Activated CD4-positive, alpha-beta memory T cell treated with anti-CD3 and anti-CD28 coated beads for 36 hours (primary cell): ENCODE results near the gene FAM117A. TPM values are rescaled to one million over a fixed set of nuclear protein-coding genes. Genes with fewer than 3 reads are reported as not detected.
"Not testable (repeated sequence)": the region's sequence is repeated elsewhere in the genome, so short reads cannot be mapped to it uniquely, and the experiment has no call there.

Experiments used
- CTCF ChIA-PET: fragments of 350-600 bp; sonication (Branson Sonifier 250); formaldehyde crosslinking; loops from one replicate; lab custom pipeline; 2021; ENCODE audit warnings: antibody characterized with exemption, inconsistent platforms; lab: Charles Lee
- POLR2A ChIA-PET: fragments of 350-600 bp; sonication (Branson Sonifier 250); formaldehyde crosslinking; loops from one replicate; lab custom pipeline; 2021; ENCODE audit warnings: antibody characterized with exemption; lab: Charles Lee
- DNase-seq: peaks from one replicate; pipeline ENCODE4 v3.0.0-alpha.2; 2020
- H3K27ac Mint-ChIP-seq: one replicate; pipeline ENCODE4 v1.8.0; 2021; ENCODE audit warnings: mixed read lengths
- H3K27me3 Mint-ChIP-seq: one replicate; pipeline ENCODE4 v1.8.0; 2021; ENCODE audit warnings: mixed read lengths
- H3K36me3 Mint-ChIP-seq: one replicate; pipeline ENCODE4 v1.8.0; 2021; ENCODE audit warnings: mixed read lengths
- H3K4me1 Mint-ChIP-seq: one replicate; pipeline ENCODE4 v1.8.0; 2021; ENCODE audit warnings: low read depth, mixed read lengths
- H3K4me3 Mint-ChIP-seq: one replicate; pipeline ENCODE4 v1.8.0; 2021; ENCODE audit warnings: mild to moderate bottlenecking, mixed read lengths
- H3K9me3 Mint-ChIP-seq: one replicate; pipeline ENCODE4 v1.8.0; 2021; ENCODE audit warnings: mixed read lengths
- intact Hi-C: fragments of 100-400 bp; cut with micrococcal nuclease; formaldehyde crosslinking; loops from one replicate; pipeline ENCODE4 v1.15.1; 2023
- total RNA-seq, 2 experiments: library from RNA; stranded (reverse); gene quantifications; one replicate each; pipeline ENCODE4 v1.2.3, GENCODE V29; 2021

FAM117A gene
- total RNA-seq, 2 experiments from 2014 or later, result 20.9 to 21.6 TPM

DNA sequence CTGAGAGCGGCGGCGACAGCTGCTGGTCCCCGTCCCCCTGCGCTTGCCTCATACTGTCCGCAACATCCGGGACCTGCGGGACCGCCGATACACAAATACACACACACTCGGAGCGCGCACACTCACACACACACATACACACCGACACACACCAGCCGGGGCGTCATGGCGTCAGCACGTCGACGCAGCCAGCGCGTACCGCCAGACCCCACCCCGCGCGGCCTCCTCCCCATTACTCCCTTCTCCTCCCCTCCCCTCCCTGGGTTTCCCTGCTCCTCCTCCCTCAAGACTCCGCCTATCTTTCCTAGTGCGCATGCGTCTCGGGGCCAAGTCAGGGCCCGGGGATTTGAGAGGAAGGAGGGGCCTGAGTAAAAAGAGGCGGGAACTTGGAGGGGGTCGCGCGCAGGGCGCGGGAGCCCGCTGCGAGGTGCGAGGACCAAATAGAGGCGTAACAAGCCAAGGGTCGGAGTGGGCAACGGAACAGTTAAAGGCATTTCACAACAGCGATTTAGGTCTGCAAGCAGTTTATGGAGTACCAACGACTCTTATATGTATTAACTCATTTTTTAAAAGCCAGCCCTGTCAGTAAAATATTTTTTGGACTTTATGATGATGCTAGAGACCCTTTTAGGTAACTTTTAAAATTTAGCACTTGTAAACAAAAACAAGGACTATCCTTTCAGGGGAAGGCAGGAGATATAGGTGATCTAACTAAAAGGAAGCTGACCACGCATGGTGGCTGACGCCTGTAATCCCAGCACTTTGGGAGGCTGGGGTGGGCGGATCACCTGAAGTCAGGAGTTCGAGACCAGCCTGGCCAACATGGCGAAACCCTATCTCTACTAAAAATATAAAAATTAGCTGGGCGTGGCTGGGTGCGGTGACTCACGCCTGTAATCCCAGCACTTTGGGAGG, 85.7 kb downstream of the FAM117A start, which contains the start of gene SPOP:
Gene SPOP, minus strand, starts transcription at position 165 of the 915 bp plus-strand sequence. CDS start 55,287 bp downstream, outside the sequence.
- Mint-ChIP-seq H3K36me3 (peaks cover 21% of the 10 kb centered on the region), H3K27ac (peak within 1 kb of the TSS; percentile 99), H3K4me3 (peak within 1 kb of the TSS; percentile 95), H3K9me3 (peaks cover 2% of the 10 kb centered on the region), H3K4me1 (peaks cover 37% of the 10 kb centered on the region), H3K27me3 (peaks cover 4% of the 10 kb centered on the region)
- ChIA-PET POLR2A (interaction anchor here (0.6 to 1.3 kb wide), 4 partner anchors 18 to 86 kb away, joined by 3 to 9 read pairs (median 3); partner anchors contain the start of gene FAM117A), CTCF (interaction anchor here (1.0 to 2.7 kb wide), 4 partner anchors 18 to 121 kb away, joined by 4 to 16 read pairs (median 8); partner anchors contain the start of gene SLC35B1)
- peak; percentile 100 for DNase-seq
- intact Hi-C loops, result loop anchor here (1.0 to 10.0 kb wide), 10 partner anchors 10 to 1039 kb away; partner anchors contain the start of genes FAM117A, LUC7L3 and PHB1

DNA sequence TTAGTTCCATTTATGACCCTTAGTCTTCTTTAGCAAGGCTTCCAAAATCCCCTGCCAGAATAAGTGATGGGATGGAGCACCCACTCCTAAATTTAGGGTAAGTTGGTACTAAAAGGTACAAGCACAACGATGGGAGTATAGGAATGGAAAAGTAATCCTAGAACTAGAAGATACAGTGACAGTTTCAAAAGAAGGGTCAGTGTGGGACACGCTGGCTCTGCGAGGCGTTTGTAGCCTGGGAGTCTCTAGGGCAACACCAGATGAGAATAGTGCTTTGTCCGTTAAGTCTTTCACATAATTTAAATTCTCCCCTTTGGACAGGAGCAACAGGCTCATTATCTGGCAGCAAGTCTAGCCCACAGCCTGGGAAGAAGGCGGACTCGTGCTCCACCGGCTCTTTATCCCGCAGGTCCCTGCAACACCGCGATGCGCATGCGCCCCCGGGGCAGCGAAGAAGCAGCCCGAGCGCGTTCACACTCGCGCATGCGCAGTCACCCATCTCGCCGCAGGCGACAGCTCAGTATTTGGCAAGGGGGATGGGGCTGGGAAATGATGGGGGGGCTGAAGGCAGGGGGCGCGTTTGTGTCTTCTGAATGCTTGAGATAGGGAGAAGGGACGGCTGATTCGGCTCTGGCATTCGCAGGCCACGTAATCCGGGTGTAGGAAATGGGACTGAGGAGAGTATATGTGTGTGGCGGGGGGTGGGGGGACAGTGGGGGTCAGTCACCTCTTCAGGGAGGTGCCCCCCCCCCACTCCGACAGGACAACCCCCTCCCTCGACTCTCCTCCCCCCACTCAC, 86.6 kb downstream of the FAM117A start:
- peak; percentile 96 for DNase-seq
- Mint-ChIP-seq H3K4me3 (peak overlapping the region; percentile 95), H3K9me3 (peaks cover 2% of the 10 kb centered on the region), H3K27me3 (peaks cover 4% of the 10 kb centered on the region), H3K36me3 (peaks cover 21% of the 10 kb centered on the region), H3K4me1 (peaks cover 43% of the 10 kb centered on the region), H3K27ac (peak overlapping the region; percentile 99)
- ChIA-PET POLR2A (interaction anchor here (0.6 to 1.3 kb wide), 6 partner anchors 10 to 111 kb away, joined by 3 to 9 read pairs (median 3); partner anchors contain the start of gene FAM117A), CTCF (interaction anchor here (0.6 to 2.7 kb wide), 6 partner anchors 13 to 784 kb away, joined by 3 to 16 read pairs (median 5); partner anchors contain the start of gene SLC35B1)
- intact Hi-C loops, result loop anchor here (1.0 to 10.0 kb wide), 6 partner anchors 19 to 1040 kb away; partner anchors contain the start of genes LUC7L3 and PHB1

DNA sequence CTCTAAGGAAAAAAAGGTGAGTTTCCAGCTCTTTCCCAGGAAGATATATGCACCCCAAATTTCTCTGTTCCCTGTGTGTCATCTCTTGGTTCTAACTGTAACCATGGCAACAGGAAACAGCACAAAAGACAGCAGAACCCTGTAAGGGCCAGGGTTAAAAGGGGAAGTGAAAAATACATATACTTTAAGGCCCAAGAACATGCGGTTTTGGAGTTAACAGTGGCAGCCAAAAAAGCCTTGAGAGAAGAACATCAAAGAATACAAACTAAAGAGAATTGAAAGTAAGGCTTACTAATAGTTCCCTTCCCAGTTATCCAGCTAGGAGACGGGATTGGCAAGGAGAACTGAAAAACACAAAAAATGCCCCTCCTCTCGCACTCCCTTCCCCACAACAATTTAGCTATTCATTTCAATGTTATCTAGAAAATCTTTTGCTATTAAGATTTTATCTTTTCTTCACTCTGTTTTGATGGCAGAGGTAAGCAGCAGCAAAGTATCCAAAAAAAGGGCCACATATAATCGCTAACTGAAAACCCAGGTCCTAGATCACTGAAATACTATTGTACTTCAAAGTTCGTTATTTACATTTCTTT, 87.6 kb downstream of the FAM117A start:
- Mint-ChIP-seq H3K4me1 (peaks cover 48% of the 10 kb centered on the region), H3K9me3 (peaks cover 2% of the 10 kb centered on the region), H3K27me3 (peaks cover 4% of the 10 kb centered on the region), H3K27ac (peak overlapping the region; percentile 99), H3K4me3 (peak overlapping the region; percentile 95), H3K36me3 (peaks cover 21% of the 10 kb centered on the region)
- no peak for DNase-seq
- intact Hi-C loops, result loop anchor here (1.0 to 10.0 kb wide), 6 partner anchors 20 to 1041 kb away; partner anchors contain the start of genes LUC7L3 and PHB1
- ChIA-PET CTCF (interaction anchor here (0.6 to 2.7 kb wide), 4 partner anchors 20 to 106 kb away, joined by 4 to 16 read pairs (median 7); no protein-coding TSS in a partner anchor), POLR2A (interaction anchor here (1.3 to 1.4 kb wide), 2 partner anchors 30 to 32 kb away, joined by 3 to 5 read pairs; partner anchors contain the start of gene SLC35B1)

DNA sequence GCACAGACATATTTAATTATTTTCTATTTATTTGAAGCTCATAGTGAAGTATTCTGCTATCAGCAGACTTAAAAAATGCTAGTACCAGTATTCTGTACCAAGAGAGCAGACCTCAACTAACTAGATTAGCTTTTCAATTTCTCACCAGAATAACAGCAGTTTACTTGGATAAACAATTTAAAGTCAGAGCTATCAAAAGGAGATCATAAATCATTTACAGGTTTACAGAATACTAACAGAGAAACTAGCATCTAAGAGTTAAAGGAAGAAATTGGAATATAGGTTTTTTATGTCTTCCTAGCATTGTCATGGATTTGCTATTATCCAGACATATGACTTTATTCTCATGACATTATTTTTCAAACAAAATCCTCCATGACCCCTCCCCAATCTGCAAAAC, 89.4 kb downstream of the FAM117A start:
- H3K27ac Mint-ChIP-seq, result peak overlapping the region; percentile 99
- intact Hi-C loops, result loop anchor here (10.0 kb wide), 2 partner anchors 60 to 260 kb away; partner anchors contain the start of gene PHB1
- H3K4me1 Mint-ChIP-seq, result peaks cover 62% of the 10 kb centered on the region
- peaks cover 4% of the 10 kb centered on the region for H3K27me3 Mint-ChIP-seq
- H3K36me3 Mint-ChIP-seq, result peaks cover 21% of the 10 kb centered on the region
- CTCF ChIA-PET, result interaction anchor here (0.6 kb wide), 1 partner anchor 1394 kb away, joined by 3 read pairs; no protein-coding TSS in a partner anchor
- H3K9me3 Mint-ChIP-seq, result peaks cover 2% of the 10 kb centered on the region
- POLR2A ChIA-PET, result no interaction called here
- DNase-seq, result no peak
- H3K4me3 Mint-ChIP-seq, result no peak overlapping the region

DNA sequence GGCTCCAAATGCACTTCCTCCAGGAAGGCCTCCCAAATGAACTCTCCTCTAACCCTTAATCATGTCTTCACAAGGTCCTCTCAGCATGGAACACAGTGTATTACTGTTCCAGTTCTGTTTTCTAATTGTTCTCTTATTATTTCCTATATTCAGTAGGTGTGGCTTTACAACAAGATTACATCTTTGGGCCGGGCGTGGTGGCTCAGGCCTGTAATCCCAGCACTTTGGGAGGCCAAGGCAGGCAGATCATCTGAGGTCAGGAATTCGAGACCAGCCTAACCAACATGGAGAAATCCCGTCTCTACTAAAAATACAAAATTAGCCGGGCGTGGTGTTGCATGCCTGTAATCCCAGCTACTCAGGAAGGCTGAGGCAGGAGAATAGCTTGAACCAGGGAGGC, 90.3 kb downstream of the FAM117A start:
- H3K4me3 Mint-ChIP-seq, H3K9me3 Mint-ChIP-seq, DNase-seq, H3K27me3 Mint-ChIP-seq, POLR2A ChIA-PET, CTCF ChIA-PET: not testable (repeated sequence)
- intact Hi-C loops, result loop anchor here (10.0 kb wide), 2 partner anchors 59 to 259 kb away; partner anchors contain the start of gene PHB1
- peaks cover 62% of the 10 kb centered on the region for H3K4me1 Mint-ChIP-seq
- peaks cover 21% of the 10 kb centered on the region for H3K36me3 Mint-ChIP-seq
- peak overlapping the region; percentile 29 for H3K27ac Mint-ChIP-seq

DNA sequence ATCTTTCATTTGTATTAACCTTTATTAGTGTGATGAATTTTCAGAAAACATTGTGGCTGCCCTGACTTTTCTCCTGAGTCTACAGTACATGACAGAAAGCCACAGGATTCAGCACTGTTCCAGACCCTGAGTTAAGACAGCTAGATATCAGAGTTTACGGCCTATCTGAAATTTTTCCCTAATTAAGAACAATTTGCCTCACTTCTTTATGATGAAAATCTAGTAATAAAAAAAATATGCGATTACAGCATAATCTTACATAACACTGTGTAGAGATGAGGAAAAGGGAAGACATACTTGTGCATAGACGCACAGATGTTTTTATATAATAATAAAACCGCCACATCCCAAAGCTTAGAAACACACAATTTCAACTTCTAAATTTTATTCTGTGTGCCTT, 93.3 kb downstream of the FAM117A start:
- peaks cover 56% of the 10 kb centered on the region for H3K4me1 Mint-ChIP-seq
- H3K9me3 Mint-ChIP-seq, result no peaks in the 10 kb centered on the region
- POLR2A ChIA-PET, result no interaction called here
- intact Hi-C loops, result loop anchor here (10.0 kb wide), 2 partner anchors 56 to 256 kb away; partner anchors contain the start of gene PHB1
- peak overlapping the region; percentile 8 for H3K27ac Mint-ChIP-seq
- DNase-seq, result no peak
- no peaks in the 10 kb centered on the region for H3K27me3 Mint-ChIP-seq
- no peak overlapping the region for H3K4me3 Mint-ChIP-seq
- CTCF ChIA-PET, result interaction anchor here (2.1 kb wide), 1 partner anchor 24 kb away, joined by 6 read pairs; no protein-coding TSS in a partner anchor
- peaks cover 12% of the 10 kb centered on the region for H3K36me3 Mint-ChIP-seq

DNA sequence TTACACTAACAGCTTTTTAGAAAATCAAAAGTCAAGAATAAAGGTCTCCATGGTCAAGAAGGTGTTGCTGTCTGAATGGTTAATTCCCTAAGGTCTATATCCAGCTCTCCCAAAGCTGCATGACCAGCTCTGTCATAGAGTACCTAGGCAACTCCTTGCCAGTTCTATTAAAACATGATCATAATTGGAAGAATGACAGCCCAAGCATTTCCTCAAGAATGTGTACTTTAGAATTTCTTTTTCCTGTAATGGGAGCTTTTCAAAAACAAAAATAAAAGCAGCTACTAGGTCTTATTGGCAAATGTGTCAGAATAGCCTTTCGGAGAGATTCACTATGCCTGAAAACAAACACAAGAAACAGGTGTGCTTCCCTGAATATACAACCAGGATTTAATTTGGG, 93.9 kb downstream of the FAM117A start:
- intact Hi-C loops, result loop anchor here (10.0 kb wide), 2 partner anchors 55 to 255 kb away; partner anchors contain the start of gene PHB1
- H3K27me3 Mint-ChIP-seq, result no peaks in the 10 kb centered on the region
- ChIA-PET CTCF (interaction anchor here (1.7 to 2.1 kb wide), 2 partner anchors 23 to 26 kb away, joined by 4 to 6 read pairs; no protein-coding TSS in a partner anchor), POLR2A (no interaction called here)
- H3K9me3 Mint-ChIP-seq, result no peaks in the 10 kb centered on the region
- H3K4me1 Mint-ChIP-seq, result peaks cover 50% of the 10 kb centered on the region
- H3K27ac Mint-ChIP-seq, result peak overlapping the region; percentile 60
- no peak for DNase-seq
- H3K36me3 Mint-ChIP-seq, result peaks cover 8% of the 10 kb centered on the region
- H3K4me3 Mint-ChIP-seq, result no peak overlapping the region

DNA sequence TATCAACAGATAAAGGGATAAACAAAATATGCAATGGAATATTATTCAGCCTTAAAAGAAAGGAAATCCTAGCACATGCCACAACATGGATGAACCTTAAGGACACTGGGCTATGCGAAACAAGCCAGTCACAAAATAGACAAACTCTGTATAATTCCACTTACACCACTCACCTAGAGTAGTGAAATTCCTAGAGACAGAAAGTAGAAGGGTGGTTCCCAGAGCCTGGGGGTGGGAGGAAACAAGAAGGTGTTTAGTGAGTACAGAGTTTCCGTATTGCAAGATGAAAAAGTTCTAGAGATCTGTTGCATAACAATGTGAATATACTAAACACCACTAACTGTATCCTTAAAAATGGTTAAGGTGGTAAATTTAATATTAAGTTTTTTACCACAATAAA, 96.1 kb downstream of the FAM117A start:
- Mint-ChIP-seq H3K4me3 (no peak overlapping the region), H3K4me1 (peaks cover 48% of the 10 kb centered on the region), H3K9me3 (no peaks in the 10 kb centered on the region), H3K27ac (no peak overlapping the region), H3K36me3 (no peaks in the 10 kb centered on the region), H3K27me3 (no peaks in the 10 kb centered on the region)
- ChIA-PET CTCF (no interaction called here), POLR2A (no interaction called here)
- no peak for DNase-seq
- intact Hi-C loops, result no loop called here

DNA sequence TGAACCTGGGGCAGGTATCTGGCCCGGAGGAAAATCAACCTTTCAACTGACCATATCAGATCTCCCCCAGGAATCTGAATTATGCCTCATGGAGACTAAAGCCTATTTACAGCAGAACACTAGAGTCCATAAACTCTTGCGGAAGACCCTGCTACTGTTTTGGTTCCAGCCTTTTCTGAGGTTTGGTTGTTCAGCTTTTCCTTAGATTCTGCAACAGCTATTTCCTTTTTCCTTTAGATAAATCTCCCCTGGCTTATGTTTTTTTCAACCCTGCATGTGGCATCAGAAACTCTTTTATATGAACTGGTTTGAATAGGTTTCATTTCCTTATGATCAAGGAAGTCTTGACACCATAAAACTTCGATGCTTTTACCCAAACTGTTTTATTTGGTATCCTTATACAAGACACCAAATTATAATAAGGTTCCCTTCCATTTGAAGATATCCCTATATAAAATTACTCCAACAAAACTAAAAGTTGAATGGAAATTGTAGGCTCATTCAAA, 99.2 kb downstream of the FAM117A start:
- no peak for DNase-seq
- H3K27me3 Mint-ChIP-seq, result no peaks in the 10 kb centered on the region
- ChIA-PET CTCF (no interaction called here), POLR2A (no interaction called here)
- no peak overlapping the region for H3K4me3 Mint-ChIP-seq
- intact Hi-C loops, result no loop called here
- peaks cover 43% of the 10 kb centered on the region for H3K4me1 Mint-ChIP-seq
- no peaks in the 10 kb centered on the region for H3K36me3 Mint-ChIP-seq
- no peaks in the 10 kb centered on the region for H3K9me3 Mint-ChIP-seq
- H3K27ac Mint-ChIP-seq, result no peak overlapping the region
